KMS-11 (cell line): Measurements from ENCODE around the gene OTOP2.

Experiments
- H2AFZ ChIP-seq: fragments of 200-600 bp; sonication (generic); 2 replicates; pipeline ENCODE4 v1.6.1; 2016; ENCODE audit warnings: antibody characterized with exemption, mixed run types, low read depth
- H3K27ac ChIP-seq: fragments of 200-600 bp; sonication (generic); 2 replicates; pipeline ENCODE4 v1.6.1; 2016; ENCODE audit warnings: mild to moderate bottlenecking, mixed run types
- H3K27me3 ChIP-seq: fragments of 200-600 bp; sonication (generic); 2 replicates; pipeline ENCODE4 v1.6.1; 2017; ENCODE audit warnings: mild to moderate bottlenecking, low read depth, mixed run types, moderate library complexity; ENCODE audit not compliant: insufficient read depth
- H3K36me3 ChIP-seq: fragments of 200-600 bp; sonication (generic); 2 replicates; pipeline ENCODE4 v1.6.1; 2017; ENCODE audit warnings: mild to moderate bottlenecking, mixed run types; ENCODE audit not compliant: insufficient read depth
- H3K4me1 ChIP-seq: fragments of 200-600 bp; sonication (generic); 2 replicates; pipeline ENCODE4 v1.6.1; 2016; ENCODE audit warnings: mild to moderate bottlenecking, low read depth, mixed run types; ENCODE audit not compliant: poor library complexity, severe bottlenecking
- H3K4me2 ChIP-seq: fragments of 200-600 bp; sonication (generic); 2 replicates; pipeline ENCODE4 v1.7.0; 2016; ENCODE audit warnings: mild to moderate bottlenecking, mixed run types
- H3K4me3 ChIP-seq: fragments of 200-600 bp; sonication (generic); IDR thresholded peaks from 2 replicates; pipeline ENCODE4 v1.6.1; 2017; ENCODE audit warnings: low read depth, low read length, mixed read lengths; ENCODE audit not compliant: insufficient read depth
- H3K79me2 ChIP-seq: fragments of 200-600 bp; sonication (generic); 2 replicates; pipeline ENCODE4 v1.6.1; 2016; ENCODE audit warnings: low read depth, mixed run types; ENCODE audit not compliant: insufficient read depth
- H3K9ac ChIP-seq: fragments of 200-600 bp; sonication (generic); 2 replicates; pipeline ENCODE4 v1.6.1; 2016; ENCODE audit warnings: mild to moderate bottlenecking, mixed run types
- H4K20me1 ChIP-seq: fragments of 200-600 bp; sonication (generic); 2 replicates; pipeline ENCODE4 v1.6.1; 2016; ENCODE audit warnings: mild to moderate bottlenecking, mixed run types; ENCODE audit not compliant: insufficient read depth
- TF ChIP-seq, protein P1 (sequence below): fragments of 200-600 bp; sonication (generic); conservative IDR thresholded peaks from 2 replicates; pipeline ENCODE4 v1.6.1; 2017; ENCODE audit warnings: low read depth, mild to moderate bottlenecking, antibody characterized with exemption, low read length, moderate library complexity, mixed read lengths

Gene OTOP2

DNA sequence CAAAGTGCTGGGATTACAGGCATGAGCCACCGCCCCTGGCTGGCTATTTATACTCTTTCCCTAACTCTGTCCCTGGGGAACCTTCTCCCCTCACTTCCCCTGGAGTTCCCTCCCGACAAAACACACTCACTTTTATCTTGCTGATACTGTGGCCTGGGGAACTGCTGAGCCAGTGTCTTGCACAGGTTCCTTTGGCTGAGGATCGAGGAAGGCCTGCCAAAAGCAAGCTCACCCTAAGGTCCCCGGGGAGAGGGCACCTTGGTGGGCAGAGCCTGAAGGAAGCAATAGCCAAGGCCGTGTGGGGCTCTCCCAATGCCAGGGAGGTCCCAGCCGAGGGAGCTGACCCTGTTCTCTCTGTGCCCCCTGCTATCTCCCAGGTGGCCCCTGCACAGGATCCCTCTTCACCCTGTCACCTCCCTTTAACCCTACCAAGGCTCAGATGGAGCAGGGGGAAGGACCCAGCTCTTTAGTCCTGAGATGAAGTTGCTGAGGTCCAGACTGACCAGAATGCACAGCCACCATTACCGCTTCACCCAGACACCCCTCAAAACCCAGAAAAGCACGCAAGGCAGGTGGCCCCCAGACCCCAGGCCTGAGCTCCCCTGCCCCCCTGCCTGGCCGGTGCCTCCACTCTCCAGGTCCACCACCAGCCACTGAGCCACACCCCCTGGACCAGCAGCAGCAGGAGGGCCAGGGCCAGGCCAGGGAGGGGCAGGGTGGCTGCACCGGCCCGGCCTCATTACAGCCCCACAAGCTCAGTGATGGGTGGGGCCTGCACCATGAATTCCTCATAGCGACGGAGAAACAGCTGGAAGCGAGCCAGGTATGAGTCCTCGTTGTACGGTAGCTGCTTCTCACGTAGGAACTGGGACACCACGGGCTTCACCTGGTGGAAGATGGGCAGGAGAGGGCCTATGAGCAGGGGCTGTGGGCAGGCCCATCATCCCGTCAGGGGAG is 46.2 kb upstream of the OTOP2 start:
- TF ChIP-seq, protein P1, sequence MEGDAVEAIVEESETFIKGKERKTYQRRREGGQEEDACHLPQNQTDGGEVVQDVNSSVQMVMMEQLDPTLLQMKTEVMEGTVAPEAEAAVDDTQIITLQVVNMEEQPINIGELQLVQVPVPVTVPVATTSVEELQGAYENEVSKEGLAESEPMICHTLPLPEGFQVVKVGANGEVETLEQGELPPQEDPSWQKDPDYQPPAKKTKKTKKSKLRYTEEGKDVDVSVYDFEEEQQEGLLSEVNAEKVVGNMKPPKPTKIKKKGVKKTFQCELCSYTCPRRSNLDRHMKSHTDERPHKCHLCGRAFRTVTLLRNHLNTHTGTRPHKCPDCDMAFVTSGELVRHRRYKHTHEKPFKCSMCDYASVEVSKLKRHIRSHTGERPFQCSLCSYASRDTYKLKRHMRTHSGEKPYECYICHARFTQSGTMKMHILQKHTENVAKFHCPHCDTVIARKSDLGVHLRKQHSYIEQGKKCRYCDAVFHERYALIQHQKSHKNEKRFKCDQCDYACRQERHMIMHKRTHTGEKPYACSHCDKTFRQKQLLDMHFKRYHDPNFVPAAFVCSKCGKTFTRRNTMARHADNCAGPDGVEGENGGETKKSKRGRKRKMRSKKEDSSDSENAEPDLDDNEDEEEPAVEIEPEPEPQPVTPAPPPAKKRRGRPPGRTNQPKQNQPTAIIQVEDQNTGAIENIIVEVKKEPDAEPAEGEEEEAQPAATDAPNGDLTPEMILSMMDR: no peak
- Histone ChIP-seq H4K20me1 (no peaks in the 10 kb centered on the region), H3K27me3 (peaks cover 35% of the 10 kb centered on the region), H2AFZ (no peak overlapping the region), H3K4me3 (no peak overlapping the region), H3K79me2 (no peaks in the 10 kb centered on the region), H3K4me2 (no peak overlapping the region), H3K27ac (no peak overlapping the region), H3K36me3 (no peaks in the 10 kb centered on the region), H3K4me1 (peaks cover 9% of the 10 kb centered on the region), H3K9ac (no peak overlapping the region)

DNA sequence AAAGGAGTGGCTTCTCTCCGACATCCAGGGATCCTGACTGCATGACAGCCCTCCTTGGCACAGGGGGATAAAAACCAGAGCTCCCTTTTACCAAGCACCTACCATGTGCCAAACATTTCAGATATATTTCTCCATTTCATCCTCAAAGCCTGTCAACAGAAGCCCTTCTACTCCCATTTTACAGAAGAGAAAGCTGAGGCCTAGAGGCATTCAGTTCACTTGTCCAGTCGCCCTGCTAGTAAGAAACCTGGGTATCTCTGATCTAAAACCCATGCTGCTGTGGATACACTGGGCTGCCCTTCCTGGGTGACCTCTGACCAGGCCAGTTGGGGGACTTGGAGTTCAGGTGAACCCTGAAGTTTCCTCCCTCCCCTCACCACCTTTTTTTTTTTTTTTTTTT is 45.4 kb upstream of the OTOP2 start:
- Histone ChIP-seq H3K4me2 (no peak overlapping the region), H3K27me3 (peaks cover 43% of the 10 kb centered on the region), H3K9ac (no peak overlapping the region), H3K27ac (no peak overlapping the region), H2AFZ (no peak overlapping the region), H3K4me1 (peaks cover 9% of the 10 kb centered on the region), H3K79me2 (no peaks in the 10 kb centered on the region), H3K4me3 (no peak overlapping the region), H4K20me1 (no peaks in the 10 kb centered on the region), H3K36me3 (no peaks in the 10 kb centered on the region)
- TF ChIP-seq, protein P1: no peak

DNA sequence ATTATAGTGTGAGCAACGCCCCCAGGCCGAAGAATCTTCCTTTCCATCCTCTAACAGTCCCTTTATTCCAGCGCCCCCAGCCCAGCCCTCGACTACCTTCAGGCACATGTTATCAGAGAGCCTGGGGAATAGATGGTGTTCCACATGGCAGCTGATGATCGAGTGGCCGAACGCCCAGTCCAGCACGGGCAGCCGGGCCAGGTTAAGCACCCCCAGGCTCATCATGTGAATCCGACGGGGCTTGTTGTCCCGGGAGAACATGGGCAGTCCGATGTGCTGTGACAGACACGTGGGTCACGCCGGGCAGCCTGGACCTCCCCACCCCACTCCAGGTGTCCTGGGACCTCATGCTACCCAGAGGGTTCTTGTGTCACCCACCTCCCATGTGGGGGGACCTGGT is 44.8 kb upstream of the OTOP2 start:
- no peak overlapping the region for H3K27ac ChIP-seq
- no peak overlapping the region for H2AFZ ChIP-seq
- no peaks in the 10 kb centered on the region for H4K20me1 ChIP-seq
- peaks cover 50% of the 10 kb centered on the region for H3K27me3 ChIP-seq
- TF ChIP-seq, protein P1: no peak
- no peak overlapping the region for H3K4me2 ChIP-seq
- no peaks in the 10 kb centered on the region for H3K36me3 ChIP-seq
- peaks cover 3% of the 10 kb centered on the region for H3K4me1 ChIP-seq
- H3K79me2 ChIP-seq: no peaks in the 10 kb centered on the region
- no peak overlapping the region for H3K4me3 ChIP-seq
- no peak overlapping the region for H3K9ac ChIP-seq

DNA sequence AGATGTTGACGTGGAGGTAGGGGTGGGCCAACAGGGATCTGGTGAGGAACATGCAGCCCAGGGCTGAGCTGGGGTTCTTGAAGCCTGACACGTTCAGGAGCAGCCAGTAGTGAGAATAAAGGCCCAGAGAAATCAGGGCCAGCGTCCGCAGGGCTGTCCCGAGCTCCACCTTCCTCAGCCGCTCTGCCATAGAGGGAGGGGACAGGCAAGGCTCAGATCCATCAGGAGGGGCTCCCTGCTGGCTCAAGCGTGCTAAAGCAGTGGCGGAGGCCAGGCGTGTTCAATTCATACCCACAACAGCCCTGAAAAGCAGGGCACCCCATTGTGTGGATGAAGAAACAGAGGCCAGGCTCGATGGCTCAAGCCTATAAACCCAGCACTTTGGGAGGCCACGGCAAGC is 43.0 kb upstream of the OTOP2 start:
- no peak overlapping the region for H2AFZ ChIP-seq
- H3K4me2 ChIP-seq: no peak overlapping the region
- H4K20me1 ChIP-seq: no peaks in the 10 kb centered on the region
- H3K9ac ChIP-seq: no peak overlapping the region
- TF ChIP-seq, protein P1: no peak
- H3K79me2 ChIP-seq: no peaks in the 10 kb centered on the region
- H3K4me1 ChIP-seq: no peaks in the 10 kb centered on the region
- peaks cover 66% of the 10 kb centered on the region for H3K27me3 ChIP-seq
- no peak overlapping the region for H3K4me3 ChIP-seq
- H3K27ac ChIP-seq: no peak overlapping the region
- no peaks in the 10 kb centered on the region for H3K36me3 ChIP-seq
